ENCODE measurements around the gene PSD.

The PSD gene

GRCh38 chr10:102408728-102409603, 9.6 kb downstream of the PSD start:
- Histone ChIP-seq H2AK5ac (ENCODE audit: low read depth, low read length) (peak overlapping the region; percentile 49), H2BK120ac (ENCODE audit: low read depth, low read length) (no peak overlapping the region), H2BK5ac (ENCODE audit: low read length) (no peak overlapping the region), H2AFZ (ENCODE audit: low read length) (peak overlapping the region; percentile 78), H3K4ac (ENCODE audit: low read length) (no peak overlapping the region), H4K91ac (ENCODE audit: low read depth, low read length, poor library complexity) (no peak overlapping the region), H3K4me2 (ENCODE audit: insufficient read depth, low read length, poor library complexity, severe bottlenecking) (peak overlapping the region; percentile 78), H3K36me3 (replicated peaks in 1 of 2; ENCODE audit: control insufficient read depth in 2 of 2, insufficient read depth in 2 of 2, low read length in 2 of 2) (peaks cover 0 to 20% of the 10 kb centered on the region in 2 donors), H2BK15ac (ENCODE audit: low read length) (peak overlapping the region; percentile 88), H3K27me3 (ENCODE audit: control insufficient read depth in 3 of 3, insufficient read depth in 3 of 3, low read depth in 1 of 3, low read length in 3 of 3) (peaks cover 0 to 49% (median 22%) of the 10 kb centered on the region in 3 experiments), H3K18ac (ENCODE audit: low read length) (peak overlapping the region; percentile 78), H2BK12ac (ENCODE audit: low read length) (no peak overlapping the region), H3K4me1 (ENCODE audit: control insufficient read depth in 2 of 2, insufficient read depth in 1 of 2, low read depth in 1 of 2, low read length in 2 of 2) (peaks cover 39 to 53% of the 10 kb centered on the region in 2 donors), H4K8ac (ENCODE audit: low read depth, low read length) (no peak overlapping the region), H3K4me3 (ENCODE audit: low read length in 2 of 2) (peak overlapping the region; percentile 47 to 81), H3K9ac (ENCODE audit: low read depth, low read length, poor library complexity) (peak overlapping the region; percentile 73), H3K9me3 (replicated peaks in 1 of 2; ENCODE audit: control insufficient read depth in 2 of 2, insufficient read depth in 1 of 2, low read depth in 1 of 2, low read length in 2 of 2) (peaks cover 0 to 9% of the 10 kb centered on the region in 2 donors), H3K79me1 (ENCODE audit: low read depth, low read length) (no peaks in the 10 kb centered on the region), H3K27ac (replicated peaks; ENCODE audit: low read length) (no peak overlapping the region), H3K14ac (ENCODE audit: low read length) (no peak overlapping the region), H3K23ac (ENCODE audit: low read depth, low read length, poor library complexity) (peak overlapping the region; percentile 20)
- no peak for DNase-seq (ENCODE audit: low spot score)
- WGBS, 2 donors (ENCODE audit: extremely low coverage in 2 of 2, insufficient read length in 2 of 2, insufficient replicate concordance in 1 of 2), result no CpG with 5 or more reads among the region's 103 CpGs

GRCh38 chr10:102408131-102408727, 10.4 kb downstream of the PSD start:
- peaks cover 33 to 48% of the 10 kb centered on the region in 2 donors for H3K4me1 ChIP-seq (ENCODE audit: control insufficient read depth in 2 of 2, insufficient read depth in 1 of 2, low read depth in 1 of 2, low read length in 2 of 2)
- WGBS, 2 donors (ENCODE audit: extremely low coverage in 2 of 2, insufficient read length in 2 of 2, insufficient replicate concordance in 1 of 2), result no CpG with 5 or more reads among the region's 14 CpGs
- no peak overlapping the region for H4K8ac ChIP-seq (ENCODE audit: low read depth, low read length)

GRCh38 chr10:102407425-102408130, 11.0 kb downstream of the PSD start:
- Histone ChIP-seq H3K14ac (ENCODE audit: low read length) (peak overlapping the region; percentile 84), H2BK120ac (ENCODE audit: low read depth, low read length) (no peak overlapping the region), H3K9ac (ENCODE audit: low read depth, low read length, poor library complexity) (peak overlapping the region; percentile 67), H2BK15ac (ENCODE audit: low read length) (peak overlapping the region; percentile 69), H3K27me3 (ENCODE audit: control insufficient read depth in 3 of 3, insufficient read depth in 3 of 3, low read depth in 1 of 3, low read length in 3 of 3) (peaks cover 0 to 49% (median 22%) of the 10 kb centered on the region in 3 experiments), H3K9me3 (replicated peaks in 1 of 2; ENCODE audit: control insufficient read depth in 2 of 2, insufficient read depth in 1 of 2, low read depth in 1 of 2, low read length in 2 of 2) (peaks cover 0 to 9% of the 10 kb centered on the region in 2 donors), H2AK5ac (ENCODE audit: low read depth, low read length) (peak overlapping the region; percentile 64), H3K4me3 (ENCODE audit: low read length in 2 of 2) (no peak overlapping the region), H3K18ac (ENCODE audit: low read length) (peak overlapping the region; percentile 14), H3K36me3 (replicated peaks in 1 of 2; ENCODE audit: control insufficient read depth in 2 of 2, insufficient read depth in 2 of 2, low read length in 2 of 2) (peaks cover 0 to 29% of the 10 kb centered on the region in 2 donors), H3K23ac (ENCODE audit: low read depth, low read length, poor library complexity) (peak overlapping the region; percentile 90), H3K4me1 (ENCODE audit: control insufficient read depth in 2 of 2, insufficient read depth in 1 of 2, low read depth in 1 of 2, low read length in 2 of 2) (peaks cover 27 to 42% of the 10 kb centered on the region in 2 donors), H3K79me1 (ENCODE audit: low read depth, low read length) (no peaks in the 10 kb centered on the region), H2BK12ac (ENCODE audit: low read length) (no peak overlapping the region), H4K91ac (ENCODE audit: low read depth, low read length, poor library complexity) (no peak overlapping the region), H2BK5ac (ENCODE audit: low read length) (no peak overlapping the region), H3K4ac (ENCODE audit: low read length) (no peak overlapping the region), H3K4me2 (ENCODE audit: insufficient read depth, low read length, poor library complexity, severe bottlenecking) (no peak overlapping the region), H2AFZ (ENCODE audit: low read length) (no peak overlapping the region), H4K8ac (ENCODE audit: low read depth, low read length) (no peak overlapping the region), H3K27ac (replicated peaks; ENCODE audit: low read length) (no peak overlapping the region)
- WGBS, 2 donors (ENCODE audit: extremely low coverage in 2 of 2, insufficient read length in 2 of 2, insufficient replicate concordance in 1 of 2), result no CpG with 5 or more reads among the region's 13 CpGs
- DNase-seq (ENCODE audit: low spot score), result no peak

More at GRCh38 chr10:102408131-102408727, 10.4 kb downstream of the PSD start:
- Histone ChIP-seq H3K4me2 (ENCODE audit: insufficient read depth, low read length, poor library complexity, severe bottlenecking) (peak overlapping the region; percentile 78), H2AFZ (ENCODE audit: low read length) (peak overlapping the region; percentile 78), H3K18ac (ENCODE audit: low read length) (peak overlapping the region; percentile 52), H2BK5ac (ENCODE audit: low read length) (no peak overlapping the region), H3K4me3 (ENCODE audit: low read length in 2 of 2) (peak overlapping the region; percentile 37 to 47), H3K36me3 (replicated peaks in 1 of 2; ENCODE audit: control insufficient read depth in 2 of 2, insufficient read depth in 2 of 2, low read length in 2 of 2) (peaks cover 0 to 25% of the 10 kb centered on the region in 2 donors), H3K27me3 (ENCODE audit: control insufficient read depth in 3 of 3, insufficient read depth in 3 of 3, low read depth in 1 of 3, low read length in 3 of 3) (peaks cover 0 to 49% (median 22%) of the 10 kb centered on the region in 3 experiments), H2BK12ac (ENCODE audit: low read length) (no peak overlapping the region), H4K91ac (ENCODE audit: low read depth, low read length, poor library complexity) (peak overlapping the region; percentile 64), H3K23ac (ENCODE audit: low read depth, low read length, poor library complexity) (peak overlapping the region; percentile 90), H2BK15ac (ENCODE audit: low read length) (peak overlapping the region; percentile 69), H2AK5ac (ENCODE audit: low read depth, low read length) (peak overlapping the region; percentile 64), H3K14ac (ENCODE audit: low read length) (peak overlapping the region; percentile 84), H3K79me1 (ENCODE audit: low read depth, low read length) (no peaks in the 10 kb centered on the region), H3K9me3 (replicated peaks in 1 of 2; ENCODE audit: control insufficient read depth in 2 of 2, insufficient read depth in 1 of 2, low read depth in 1 of 2, low read length in 2 of 2) (peaks cover 0 to 9% of the 10 kb centered on the region in 2 donors), H3K9ac (ENCODE audit: low read depth, low read length, poor library complexity) (peak overlapping the region; percentile 67), H2BK120ac (ENCODE audit: low read depth, low read length) (no peak overlapping the region), H3K27ac (replicated peaks; ENCODE audit: low read length) (no peak overlapping the region), H3K4ac (ENCODE audit: low read length) (no peak overlapping the region)
- DNase-seq (ENCODE audit: low spot score), result no peak
